Body of pancreas (tissue), 4 donors: ENCODE measurements around the gene CAMKK2. TPM values are rescaled to one million over a fixed set of nuclear protein-coding genes. Genes with fewer than 3 reads are reported as not detected.
A peak's percentile ranks its signal among the peaks of the same experiment; 100 is the strongest.

Experiments used
- ATAC-seq: fragments of 150-250 bp; one replicate; pipeline ENCODE4 v1.9.1; 2016
- DNase-seq, 4 donors: peaks; one replicate each; pipeline ENCODE4 v3.0.0-alpha.2; 2019
- H3K27ac ChIP-seq, 4 donors: fragments of 200-600 bp; sonication (generic); 1 replicate in 3 of 4; 2 replicates in 1 of 4; pipeline versions ENCODE4 v1.5.1 to v1.6.1; 2016 to 2019; ENCODE audit warnings: mild to moderate bottlenecking in 1 of 4, mixed read lengths in 1 of 4, moderate library complexity in 1 of 4
- H3K27me3 ChIP-seq, 2 donors: fragments of 200-600 bp; sonication (generic); one replicate each; pipeline ENCODE4 v1.6.0; 2016; ENCODE audit warnings: mild to moderate bottlenecking in 1 of 2
- H3K36me3 ChIP-seq, 2 donors: fragments of 200-600 bp; sonication (generic); replicated peaks in 1 of 2; 2 replicates each; pipeline ENCODE4 v1.5.1; 2016; ENCODE audit warnings: low read depth in 2 of 2; ENCODE audit not compliant: insufficient read depth in 1 of 2
- H3K4me1 ChIP-seq: fragments of 200-600 bp; sonication (generic); one replicate; pipeline ENCODE4 v1.6.0; 2016
- H3K4me3 ChIP-seq, 2 donors: fragments of 200-600 bp; sonication (generic); 1 replicate in 1 of 2; 2 replicates in 1 of 2; pipeline ENCODE4 v1.5.1; 2016 to 2019
- H3K9me3 ChIP-seq, 3 donors: fragments of 200-600 bp; sonication (generic); 1 replicate in 2 of 3; 2 replicates in 1 of 3; pipeline ENCODE4 v1.5.1; 2016
- POLR2A ChIP-seq, 3 donors: fragments of 450-650 bp; IDR thresholded peaks; one replicate each; pipeline ENCODE4 v1.6.1; 2016; ENCODE audit warnings: antibody characterized with exemption in 3 of 3, mild to moderate bottlenecking in 2 of 3
- whole genome bisulfite sequencing, 2 donors: methylation state at CpG; one replicate each; pipeline ENCODE4 v1.1.5; 2017; 5-methylcytosine and 5-hydroxymethylcytosine counted together
- intact Hi-C: fragments of 100-400 bp; cut with DNase I; formaldehyde crosslinking; loops from one replicate; pipeline ENCODE4 v1.15.1; 2023
- total RNA-seq, 2 donors: library from RNA; depleted of rRNA; stranded (reverse); fragments of >200 nt; gene quantifications; one replicate each; pipeline ENCODE4 v1.1.0, GENCODE V29; 2016
- TF ChIP-seq, protein P1 (sequence below), 7 experiments: fragments of 450-650 bp in 4 of 7; fragments of 200-600 bp in 3 of 7; sonication (generic) in 3 of 7; IDR thresholded peaks; one replicate each; pipeline ENCODE4 v1.5.1; 2016 to 2019; ENCODE audit warnings: antibody characterized with exemption in 7 of 7

The CAMKK2 gene
- total RNA-seq, 2 donors from 2014 or later, result 17.4 to 70.5 TPM

DNA sequence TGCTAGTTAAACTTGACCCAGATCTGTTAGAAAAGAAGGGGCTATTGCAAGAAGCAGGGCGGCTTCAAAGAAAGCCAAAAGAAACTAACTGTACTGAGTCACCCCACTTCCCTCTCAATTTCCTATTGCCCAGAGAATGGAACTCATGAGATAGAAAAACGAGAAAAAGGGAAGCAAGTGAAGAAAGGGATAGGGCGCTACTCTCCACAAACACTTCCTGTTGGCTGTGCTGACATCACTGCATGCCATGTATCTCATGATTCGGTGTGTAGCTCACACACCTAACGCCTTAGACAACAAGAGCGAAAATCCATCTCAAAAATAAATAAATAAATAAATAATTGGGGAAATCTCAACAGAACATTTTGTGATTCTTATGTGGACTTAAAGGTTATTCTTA, 99.6 kb downstream of the CAMKK2 start:
- WGBS, 2 donors, result 61 to 77% methylated on average over 6 of the region's 6 CpGs
- Histone ChIP-seq H3K27me3 (no peaks in the 10 kb centered on the region), H3K27ac (peak overlapping the region in 1 of 4 donors; percentile 6), H3K4me3 (no peak overlapping the region), H3K4me1 (no peaks in the 10 kb centered on the region), H3K9me3 (no peaks in the 10 kb centered on the region), H3K36me3 (no peaks in the 10 kb centered on the region)
- DNase-seq, result peak in 1 of 4 donors; percentile 45
- TF ChIP-seq, protein P1, sequence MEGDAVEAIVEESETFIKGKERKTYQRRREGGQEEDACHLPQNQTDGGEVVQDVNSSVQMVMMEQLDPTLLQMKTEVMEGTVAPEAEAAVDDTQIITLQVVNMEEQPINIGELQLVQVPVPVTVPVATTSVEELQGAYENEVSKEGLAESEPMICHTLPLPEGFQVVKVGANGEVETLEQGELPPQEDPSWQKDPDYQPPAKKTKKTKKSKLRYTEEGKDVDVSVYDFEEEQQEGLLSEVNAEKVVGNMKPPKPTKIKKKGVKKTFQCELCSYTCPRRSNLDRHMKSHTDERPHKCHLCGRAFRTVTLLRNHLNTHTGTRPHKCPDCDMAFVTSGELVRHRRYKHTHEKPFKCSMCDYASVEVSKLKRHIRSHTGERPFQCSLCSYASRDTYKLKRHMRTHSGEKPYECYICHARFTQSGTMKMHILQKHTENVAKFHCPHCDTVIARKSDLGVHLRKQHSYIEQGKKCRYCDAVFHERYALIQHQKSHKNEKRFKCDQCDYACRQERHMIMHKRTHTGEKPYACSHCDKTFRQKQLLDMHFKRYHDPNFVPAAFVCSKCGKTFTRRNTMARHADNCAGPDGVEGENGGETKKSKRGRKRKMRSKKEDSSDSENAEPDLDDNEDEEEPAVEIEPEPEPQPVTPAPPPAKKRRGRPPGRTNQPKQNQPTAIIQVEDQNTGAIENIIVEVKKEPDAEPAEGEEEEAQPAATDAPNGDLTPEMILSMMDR (IDR thresholded peaks at IDR 0.05), result no peak
- TF ChIP-seq POLR2A (IDR thresholded peaks at IDR 0.05), result no peak
- intact Hi-C loops, result no loop called here
- ATAC-seq, result no peak

DNA sequence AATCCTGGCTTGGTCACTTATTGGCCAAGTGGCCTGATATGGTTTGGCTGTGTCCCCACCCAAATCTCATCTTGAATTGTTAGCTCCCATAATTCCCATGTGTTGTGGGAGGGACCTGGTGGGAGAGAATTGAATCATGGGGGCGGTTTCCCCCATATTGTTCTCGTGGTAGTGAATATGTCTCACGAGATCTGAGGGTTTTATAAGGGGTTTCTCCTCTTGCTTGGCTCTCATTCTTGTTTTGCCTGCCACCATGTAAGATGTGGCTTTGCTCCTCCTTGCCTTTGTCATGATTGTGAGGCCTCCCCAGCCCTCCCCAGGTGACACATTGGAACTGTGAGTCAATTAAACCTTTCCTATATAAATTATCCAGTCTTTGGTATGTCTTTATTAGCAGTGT, 105.4 kb downstream of the CAMKK2 start:
- WGBS, 2 donors, result 85 to 89% methylated on average over 3 of the region's 3 CpGs
- Histone ChIP-seq H3K36me3 (no peaks in the 10 kb centered on the region), H3K4me3 (no peak overlapping the region), H3K9me3 (no peaks in the 10 kb centered on the region), H3K4me1 (no peaks in the 10 kb centered on the region), H3K27ac (peak overlapping the region in 2 of 4 donors; percentile 4 to 31), H3K27me3 (no peaks in the 10 kb centered on the region)
- intact Hi-C loops, result no loop called here
- ATAC-seq (no peak), DNase-seq (no peak)
- no peak for TF ChIP-seq POLR2A (IDR thresholded peaks at IDR 0.05)
- TF ChIP-seq, protein P1 (IDR thresholded peaks at IDR 0.05), result no peak

DNA sequence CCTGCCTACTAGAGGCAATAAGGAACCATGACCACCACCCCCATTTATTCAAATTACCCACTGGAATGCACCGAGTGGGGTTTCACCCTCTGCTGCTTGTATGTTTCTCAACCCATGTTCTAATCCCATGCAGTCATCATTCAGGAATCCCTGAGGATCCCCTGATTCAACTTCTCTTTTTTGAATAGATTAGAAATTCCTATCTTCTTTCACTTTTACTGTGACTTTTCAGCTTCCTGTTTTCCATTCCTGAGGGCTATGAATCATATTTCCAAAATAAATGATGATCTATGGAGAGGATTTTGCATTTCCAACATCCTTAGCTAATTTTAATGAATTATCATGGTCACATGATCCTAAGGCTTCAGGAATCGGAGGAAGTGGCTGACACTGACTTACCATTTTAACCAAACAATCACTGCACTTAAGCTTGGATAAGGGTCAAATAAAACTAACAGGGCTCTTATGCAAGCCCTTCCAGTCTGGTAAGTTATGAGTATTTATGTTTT, 105.9 kb downstream of the CAMKK2 start:
- no peaks in the 10 kb centered on the region for H3K9me3 ChIP-seq
- no peak for TF ChIP-seq POLR2A (IDR thresholded peaks at IDR 0.05)
- TF ChIP-seq, protein P1 (IDR thresholded peaks at IDR 0.05), result no peak
- ATAC-seq (peak; percentile 58), DNase-seq (peak in 1 of 4 donors; percentile 41)
- H3K4me3 ChIP-seq, result no peak overlapping the region
- no peaks in the 10 kb centered on the region for H3K36me3 ChIP-seq
- intact Hi-C loops, result no loop called here
- H3K27me3 ChIP-seq, result no peaks in the 10 kb centered on the region
- H3K4me1 ChIP-seq, result no peaks in the 10 kb centered on the region
- H3K27ac ChIP-seq, result peak overlapping the region in 2 of 4 donors; percentile 4 to 31
- 58 to 64% methylated on average over 2 of the region's 2 CpGs for WGBS, 2 donors

DNA sequence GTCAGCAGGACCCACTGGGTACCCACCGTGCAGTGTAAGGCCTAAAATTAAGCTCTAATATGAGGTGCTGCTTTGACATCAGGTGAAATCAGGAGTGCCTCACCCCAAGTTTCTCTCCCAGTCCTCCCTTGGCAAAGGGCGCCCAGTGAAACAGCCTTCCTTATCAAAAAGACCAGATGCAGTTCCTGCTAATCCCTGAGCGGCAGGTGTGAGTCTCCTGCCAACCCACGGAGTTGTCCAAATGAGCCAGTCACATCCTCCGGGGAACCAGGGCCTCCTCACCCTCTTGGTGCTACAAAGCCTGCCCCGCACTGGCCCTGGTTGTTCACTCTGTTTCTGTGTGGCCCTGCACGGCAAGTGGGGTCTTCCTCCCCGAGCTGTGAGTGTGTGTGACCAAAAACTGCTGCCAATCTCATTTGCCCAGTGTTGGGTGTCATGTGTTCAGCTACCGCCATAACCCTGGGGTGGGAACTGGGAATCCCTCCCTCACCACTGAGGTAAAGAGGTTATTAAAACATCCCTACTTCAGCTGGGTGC, 106.8 kb downstream of the CAMKK2 start:
- intact Hi-C loops, result no loop called here
- no peak overlapping the region for H3K27ac ChIP-seq

More for the DNA sequence above, 106.8 kb downstream of the CAMKK2 start:
- DNase-seq (no peak), ATAC-seq (no peak)
- H3K27me3 ChIP-seq, result no peaks in the 10 kb centered on the region
- H3K9me3 ChIP-seq, result no peaks in the 10 kb centered on the region
- TF ChIP-seq, protein P1 (IDR thresholded peaks at IDR 0.05), result no peak
- no peak for TF ChIP-seq POLR2A (IDR thresholded peaks at IDR 0.05)
- no peaks in the 10 kb centered on the region for H3K4me1 ChIP-seq
- WGBS, 2 donors, result 84 to 92% methylated on average over 6 to 9 of the region's 9 CpGs
- no peak overlapping the region for H3K4me3 ChIP-seq
- H3K36me3 ChIP-seq, result no peaks in the 10 kb centered on the region
